Measurements from ENCODE around the gene EGLN2. TPM values are rescaled to one million over a fixed set of nuclear protein-coding genes. Genes with fewer than 3 reads are reported as not detected.

EGLN2 gene
- total and polyA plus RNA-seq, 9 of the 15 experiments (the other 6 are each of a cell fraction or from before 2014, with no cell fraction given) = 9.6 to 114 (median 71.0) TPM

- in situ Hi-C loops (cut with MboI) (no loop called here), intact Hi-C loops (cut with micrococcal nuclease) (no loop called here)
- Histone ChIP-seq H3K4me3 (no peak overlapping the region), H3K4me2 (ENCODE audit: insufficient read depth, low read length) (no peak overlapping the region), H3K79me2 (ENCODE audit: control insufficient read depth, insufficient read depth, low read length) (no peaks in the 10 kb centered on the region), H3K9ac (ENCODE audit: insufficient read depth in 1 of 2, low read depth in 2 of 2, low read length in 2 of 2) (peak overlapping the region in 1 of 2 experiments; percentile 64; a peak in 1 of 4 replicates), H3K4me1 (replicated peaks in 1 of 2; ENCODE audit: control insufficient read depth in 2 of 2, insufficient read depth in 2 of 2, low read length in 2 of 2) (peaks cover 12 to 23% of the 10 kb centered on the region in 2 experiments; a peak in 4 of 5 replicates), H3K36me3 (ENCODE audit: control insufficient read depth, insufficient read depth, low read length) (no peaks in the 10 kb centered on the region), H3K27me3 (ENCODE audit: control insufficient read depth in 2 of 2, insufficient read depth in 2 of 2, low read length in 2 of 2) (no peaks in the 10 kb centered on the region), H4K20me1 (replicated peaks; ENCODE audit: control insufficient read depth, insufficient read depth, low read length) (no peaks in the 10 kb centered on the region), H2AFZ (ENCODE audit: low read depth, low read length) (no peak overlapping the region), H3K27ac (ENCODE audit: extremely low read depth, low read depth, low read length) (no peak overlapping the region), H3K9me1 (ENCODE audit: control insufficient read depth, insufficient read depth, low read length) (no peaks in the 10 kb centered on the region), H3K9me3 (replicated peaks; ENCODE audit: control insufficient read depth, insufficient read depth, low read depth, low read length) (no peaks in the 10 kb centered on the region)
- POLR2A ChIA-PET = interaction anchor here (0.6 to 1.1 kb wide), 3 partner anchors 18 to 50 kb away, joined by 3 read pairs; no protein-coding TSS in a partner anchor
- no TSS peak for BruUV-seq (replicated peaks)
- CTCF ChIA-PET (ENCODE audit: low intra/inter-chr PET ratio) = no interaction called here
- TF ChIP-seq PHF20 (IDR thresholded peaks at IDR 0.05; ENCODE audit: partially characterized antibody) = no peak
- FAIRE-seq (no peak), ATAC-seq (no peak), DNase-seq (ENCODE audit: extremely low read depth in 1 of 4, low spot score in 3 of 4) (no peak)
- WGBS (ENCODE audit: insufficient coverage, low coverage, missing lambda C conversion rate) = 78% methylated on average over 5 of the region's 5 CpGs
Observed at GRCh38 chr19:40780582-40780981, 18.4 kb upstream of the EGLN2 start.

- H3K36me3 ChIP-seq (ENCODE audit: control insufficient read depth, insufficient read depth, low read length) = no peaks in the 10 kb centered on the region
- no TSS peak for BruUV-seq (replicated peaks)
- no peaks in the 10 kb centered on the region for H3K27me3 ChIP-seq (ENCODE audit: control insufficient read depth in 2 of 2, insufficient read depth in 2 of 2, low read length in 2 of 2)
- no peak for TF ChIP-seq CTBP1 (IDR thresholded peaks at IDR 0.05; ENCODE audit: borderline replicate concordance)
- no peak for TF ChIP-seq HNRNPH1 (optimal IDR thresholded peaks at IDR 0.05; ENCODE audit: low read depth, low read length)
- TF ChIP-seq MED1 (CRISPR knock-in tag; IDR thresholded peaks at IDR 0.05; ENCODE audit: borderline replicate concordance) = no peak
- TF ChIP-seq CREB5 (CRISPR knock-in tag; IDR thresholded peaks at IDR 0.05) = no peak
- no peak overlapping the region for H3K4me2 ChIP-seq (ENCODE audit: insufficient read depth, low read length)
- 82% methylated on average over 7 of the region's 7 CpGs for WGBS (ENCODE audit: insufficient coverage, low coverage, missing lambda C conversion rate)
- FAIRE-seq = no peak
- no peak overlapping the region for H2AFZ ChIP-seq (ENCODE audit: low read depth, low read length)
- H3K79me2 ChIP-seq (ENCODE audit: control insufficient read depth, insufficient read depth, low read length) = no peaks in the 10 kb centered on the region
- H3K4me1 ChIP-seq (replicated peaks in 1 of 2; ENCODE audit: control insufficient read depth in 2 of 2, insufficient read depth in 2 of 2, low read length in 2 of 2) = peaks cover 12 to 23% of the 10 kb centered on the region in 2 experiments; a peak in 4 of 5 replicates
- ATAC-seq = no peak
- ChIA-PET CTCF (ENCODE audit: low intra/inter-chr PET ratio) (no interaction called here), POLR2A (no interaction called here)
- no peak for DNase-seq (ENCODE audit: extremely low read depth in 1 of 4, low spot score in 3 of 4)
- H3K9ac ChIP-seq (ENCODE audit: insufficient read depth in 1 of 2, low read depth in 2 of 2, low read length in 2 of 2) = no peak overlapping the region
- H3K9me3 ChIP-seq (replicated peaks; ENCODE audit: control insufficient read depth, insufficient read depth, low read depth, low read length) = no peaks in the 10 kb centered on the region
- H3K4me3 ChIP-seq = no peak overlapping the region
- H3K27ac ChIP-seq (ENCODE audit: extremely low read depth, low read depth, low read length) = no peak overlapping the region
- intact Hi-C loops (cut with micrococcal nuclease) = no loop called here
- in situ Hi-C loops (cut with MboI) = no loop called here
- no peaks in the 10 kb centered on the region for H3K9me1 ChIP-seq (ENCODE audit: control insufficient read depth, insufficient read depth, low read length)
- no peaks in the 10 kb centered on the region for H4K20me1 ChIP-seq (replicated peaks; ENCODE audit: control insufficient read depth, insufficient read depth, low read length)
Observed at GRCh38 chr19:40781140-40781539, 17.9 kb upstream of the EGLN2 start.

Measured in K562 (cell line).